ENCODE data around the gene SAMD3.
"Not testable (repeated sequence)": the region's sequence is repeated elsewhere in the genome, so short reads cannot be mapped to it uniquely, and the experiment has no call there.

SAMD3 gene

DNA sequence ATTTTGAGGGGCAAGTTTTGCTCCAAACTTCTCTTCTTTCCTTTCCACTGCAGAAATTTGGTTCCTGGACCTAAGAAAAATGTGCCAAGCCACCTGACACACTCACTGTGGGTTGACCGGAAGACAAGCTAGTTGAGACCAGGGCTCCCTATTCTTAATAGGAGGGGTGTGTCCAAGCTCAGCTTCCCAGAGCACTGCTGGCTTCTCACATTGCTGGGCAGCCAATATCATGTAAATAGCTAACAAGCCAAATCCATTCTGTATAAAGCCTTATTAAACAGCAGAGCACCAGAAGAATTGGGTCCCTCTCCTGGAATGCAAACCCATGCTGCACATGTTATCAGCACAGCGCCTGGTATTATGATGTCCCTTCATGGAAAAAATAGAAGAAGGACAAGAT lies 17.0 kb upstream of the SAMD3 start:
- ChIA-PET CTCF (no interaction called here), POLR2A (no interaction called here)
- no peak for DNase-seq (ENCODE audit: extremely low spot score)
- TF ChIP-seq ARNT (IDR thresholded peaks at IDR 0.05) (no peak), BHLHE40 (IDR thresholded peaks at IDR 0.05; ENCODE audit: borderline replicate concordance) (no peak), LEF1 (IDR thresholded peaks at IDR 0.05; ENCODE audit: borderline replicate concordance) (no peak), ZNF384 (IDR thresholded peaks at IDR 0.05) (no peak), ELF4 (IDR thresholded peaks at IDR 0.05) (no peak), L3MBTL2 (conservative IDR thresholded peaks at IDR 0.05) (no peak)

DNA sequence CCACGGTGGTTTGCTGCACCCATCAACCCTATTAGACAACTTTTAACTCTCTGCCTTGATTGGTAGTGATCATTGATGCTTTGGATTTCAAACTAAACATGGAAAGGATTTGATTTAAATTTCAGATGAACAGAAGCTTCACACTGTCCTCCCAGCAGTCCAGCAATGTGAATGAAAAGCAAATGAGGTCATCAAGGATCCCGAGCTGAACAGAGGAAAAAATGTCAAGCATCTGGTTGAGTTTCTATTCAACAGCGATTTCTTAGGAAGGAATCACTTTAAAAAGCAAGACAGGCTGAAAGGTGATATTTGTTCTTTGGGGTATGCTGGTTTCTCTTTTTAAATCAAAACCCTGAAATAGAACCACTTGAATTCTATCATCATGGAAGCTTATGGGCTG lies 10.6 kb upstream of the SAMD3 start:
- DNase-seq (ENCODE audit: extremely low spot score): no peak
- POLR2A ChIA-PET: no interaction called here
- CTCF ChIA-PET: no interaction called here
- TF ChIP-seq NFRKB (IDR thresholded peaks at IDR 0.05) (no peak), ZNF384 (IDR thresholded peaks at IDR 0.05) (no peak), ELF4 (IDR thresholded peaks at IDR 0.05) (no peak), ARNT (IDR thresholded peaks at IDR 0.05) (no peak), FOXK2 (IDR thresholded peaks at IDR 0.05) (no peak), FOXM1 (IDR thresholded peaks at IDR 0.05; ENCODE audit: borderline replicate concordance) (no peak), HDGF (IDR thresholded peaks at IDR 0.05; ENCODE audit: borderline replicate concordance) (no peak), SP1 (IDR thresholded peaks at IDR 0.05) (no peak), TARDBP (IDR thresholded peaks at IDR 0.05) (no peak), LEF1 (IDR thresholded peaks at IDR 0.05; ENCODE audit: borderline replicate concordance) (no peak), BHLHE40 (IDR thresholded peaks at IDR 0.05; ENCODE audit: borderline replicate concordance) (no peak)

DNA sequence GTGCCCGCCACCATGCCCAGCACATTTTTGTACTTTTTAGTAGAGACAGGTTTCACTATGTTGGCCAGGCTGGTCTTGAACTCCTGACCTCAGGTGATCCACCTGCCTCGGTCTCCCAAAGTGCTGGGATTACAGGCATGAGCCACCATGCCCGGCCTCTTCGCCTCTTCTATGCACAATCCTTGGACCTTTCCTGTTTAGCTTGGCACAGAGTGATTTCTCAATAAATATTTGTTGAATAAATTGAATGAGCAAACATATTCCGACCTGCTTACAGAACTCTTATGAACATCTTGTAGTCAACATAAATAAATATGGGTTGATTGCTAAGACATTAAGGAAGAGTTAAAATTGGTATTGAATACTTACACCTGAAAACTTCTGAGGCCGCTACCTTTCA lies 7.8 kb upstream of the SAMD3 start:
- CTCF ChIA-PET; DNase-seq (ENCODE audit: extremely low spot score); POLR2A ChIA-PET: not testable (repeated sequence)

DNA sequence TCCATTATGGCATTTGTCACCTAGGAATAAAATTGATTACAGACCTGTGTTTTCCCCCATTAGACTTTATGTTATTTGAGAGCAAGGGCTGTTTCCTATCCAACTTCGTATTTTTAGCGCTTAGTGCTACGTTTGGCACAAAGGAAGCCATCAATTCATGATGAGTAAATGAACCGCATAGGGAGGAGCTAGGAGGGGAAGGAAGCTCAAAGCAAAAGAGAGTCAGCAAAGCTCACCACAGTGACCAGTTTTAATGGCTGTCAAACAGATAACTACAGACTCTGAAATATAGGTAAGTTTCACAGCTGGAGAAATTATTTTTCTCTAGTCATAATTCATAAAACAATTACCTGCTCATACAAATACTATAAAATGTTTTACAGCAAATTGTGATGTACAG lies 6.9 kb upstream of the SAMD3 start:
- ChIA-PET CTCF (no interaction called here), POLR2A (no interaction called here)
- no peak for TF ChIP-seq ELF4 (IDR thresholded peaks at IDR 0.05)
- no peak for TF ChIP-seq BHLHE40 (IDR thresholded peaks at IDR 0.05; ENCODE audit: borderline replicate concordance)
- no peak for TF ChIP-seq SUZ12 (IDR thresholded peaks at IDR 0.05)
- no peak for TF ChIP-seq FOXM1 (IDR thresholded peaks at IDR 0.05; ENCODE audit: borderline replicate concordance)
- no peak for DNase-seq (ENCODE audit: extremely low spot score)

DNA sequence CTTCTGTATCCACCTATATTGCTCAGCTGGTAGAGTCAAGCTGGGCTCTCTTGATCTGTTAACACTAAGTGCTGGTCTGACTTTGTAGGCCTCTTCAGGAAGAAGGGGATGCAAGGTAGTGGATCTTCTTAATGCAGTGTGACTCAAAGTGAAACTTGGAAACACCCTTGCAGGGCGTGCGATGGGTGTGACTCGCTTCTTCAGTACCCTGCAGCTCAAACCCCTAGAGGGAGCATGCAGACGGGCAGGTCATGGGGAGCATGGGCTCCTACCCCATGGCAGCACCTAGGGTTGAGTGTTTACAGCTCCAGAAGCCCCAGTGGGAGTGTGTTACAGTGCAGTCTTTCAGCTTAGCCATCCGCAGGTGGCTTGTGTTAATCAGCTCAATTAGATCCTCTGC lies 757 bp upstream of the SAMD3 start:
- TF ChIP-seq ARNT (IDR thresholded peaks at IDR 0.05) (no peak), FOXM1 (IDR thresholded peaks at IDR 0.05; ENCODE audit: borderline replicate concordance) (no peak), NFRKB (IDR thresholded peaks at IDR 0.05) (no peak), HDGF (IDR thresholded peaks at IDR 0.05; ENCODE audit: borderline replicate concordance) (no peak), SUZ12 (IDR thresholded peaks at IDR 0.05) (no peak), FOXA1 (IDR thresholded peaks at IDR 0.05) (no peak), BHLHE40 (IDR thresholded peaks at IDR 0.05; ENCODE audit: borderline replicate concordance) (no peak), ELF4 (IDR thresholded peaks at IDR 0.05) (no peak), TARDBP (IDR thresholded peaks at IDR 0.05) (no peak), SP1 (IDR thresholded peaks at IDR 0.05) (no peak), FOXK2 (IDR thresholded peaks at IDR 0.05) (no peak), L3MBTL2 (conservative IDR thresholded peaks at IDR 0.05) (no peak), CTBP1 (IDR thresholded peaks at IDR 0.05; ENCODE audit: borderline replicate concordance) (no peak)
- POLR2A ChIA-PET: no interaction called here
- CTCF ChIA-PET: no interaction called here
- no peak for DNase-seq (ENCODE audit: extremely low spot score)

DNA sequence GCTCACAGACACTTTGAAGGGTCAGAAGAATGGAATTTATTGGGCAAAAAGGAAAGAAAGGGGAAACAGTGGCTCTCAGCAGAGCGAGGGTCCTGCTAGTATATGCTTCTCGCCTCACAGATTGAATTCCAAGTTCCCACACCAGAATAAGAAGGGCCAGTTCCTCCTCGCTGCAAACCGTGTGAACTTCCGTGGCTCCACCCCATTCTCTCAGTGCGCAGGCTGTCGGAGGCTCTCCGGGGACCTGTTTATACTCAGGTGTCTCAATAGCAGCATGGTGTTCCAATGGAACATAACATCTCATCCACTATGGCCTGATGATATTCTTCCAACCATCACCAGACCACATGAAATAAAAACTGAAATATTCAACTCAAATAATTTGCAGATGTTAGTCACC lies 4.6 kb downstream of the SAMD3 start:
- no peak for DNase-seq (ENCODE audit: extremely low spot score)
- TF ChIP-seq ARNT (IDR thresholded peaks at IDR 0.05) (no peak), SP1 (IDR thresholded peaks at IDR 0.05) (no peak), SUZ12 (IDR thresholded peaks at IDR 0.05) (no peak), ZNF384 (IDR thresholded peaks at IDR 0.05) (no peak), TARDBP (IDR thresholded peaks at IDR 0.05) (no peak), CTBP1 (IDR thresholded peaks at IDR 0.05; ENCODE audit: borderline replicate concordance) (no peak), NFRKB (IDR thresholded peaks at IDR 0.05) (no peak), HDGF (IDR thresholded peaks at IDR 0.05; ENCODE audit: borderline replicate concordance) (no peak), FOXA1 (IDR thresholded peaks at IDR 0.05) (no peak), LEF1 (IDR thresholded peaks at IDR 0.05; ENCODE audit: borderline replicate concordance) (no peak), FOXK2 (IDR thresholded peaks at IDR 0.05) (no peak), ELF4 (IDR thresholded peaks at IDR 0.05) (no peak), L3MBTL2 (conservative IDR thresholded peaks at IDR 0.05) (no peak), FOXM1 (IDR thresholded peaks at IDR 0.05; ENCODE audit: borderline replicate concordance) (no peak), BHLHE40 (IDR thresholded peaks at IDR 0.05; ENCODE audit: borderline replicate concordance) (no peak)
- TF ChIP-seq, protein P1, sequence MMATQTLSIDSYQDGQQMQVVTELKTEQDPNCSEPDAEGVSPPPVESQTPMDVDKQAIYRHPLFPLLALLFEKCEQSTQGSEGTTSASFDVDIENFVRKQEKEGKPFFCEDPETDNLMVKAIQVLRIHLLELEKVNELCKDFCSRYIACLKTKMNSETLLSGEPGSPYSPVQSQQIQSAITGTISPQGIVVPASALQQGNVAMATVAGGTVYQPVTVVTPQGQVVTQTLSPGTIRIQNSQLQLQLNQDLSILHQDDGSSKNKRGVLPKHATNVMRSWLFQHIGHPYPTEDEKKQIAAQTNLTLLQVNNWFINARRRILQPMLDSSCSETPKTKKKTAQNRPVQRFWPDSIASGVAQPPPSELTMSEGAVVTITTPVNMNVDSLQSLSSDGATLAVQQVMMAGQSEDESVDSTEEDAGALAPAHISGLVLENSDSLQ (IDR thresholded peaks at IDR 0.05): no peak
- ChIA-PET CTCF (no interaction called here), POLR2A (no interaction called here)

DNA sequence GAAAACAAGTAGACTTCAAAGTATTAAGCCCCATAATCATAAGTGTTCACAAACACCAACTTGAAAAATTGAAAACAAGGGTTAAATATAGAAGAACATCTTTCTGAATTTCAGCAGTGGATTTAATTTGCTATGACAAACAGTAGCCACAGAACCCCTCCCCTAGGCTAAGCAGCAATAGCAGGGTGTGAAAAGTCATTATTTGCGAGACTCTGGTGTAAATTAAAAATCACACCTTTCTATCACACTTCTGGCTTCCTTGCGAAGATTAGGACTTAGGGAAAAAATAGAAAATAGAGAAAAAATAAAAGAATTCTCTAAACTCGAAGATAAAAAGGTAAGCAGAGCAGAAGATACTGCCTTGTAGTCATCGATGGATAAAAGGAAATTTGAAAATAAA lies 6.1 kb downstream of the SAMD3 start:
- TF ChIP-seq BHLHE40 (IDR thresholded peaks at IDR 0.05; ENCODE audit: borderline replicate concordance) (no peak), LEF1 (IDR thresholded peaks at IDR 0.05; ENCODE audit: borderline replicate concordance) (no peak)
- ChIA-PET POLR2A (no interaction called here), CTCF (no interaction called here)

DNA sequence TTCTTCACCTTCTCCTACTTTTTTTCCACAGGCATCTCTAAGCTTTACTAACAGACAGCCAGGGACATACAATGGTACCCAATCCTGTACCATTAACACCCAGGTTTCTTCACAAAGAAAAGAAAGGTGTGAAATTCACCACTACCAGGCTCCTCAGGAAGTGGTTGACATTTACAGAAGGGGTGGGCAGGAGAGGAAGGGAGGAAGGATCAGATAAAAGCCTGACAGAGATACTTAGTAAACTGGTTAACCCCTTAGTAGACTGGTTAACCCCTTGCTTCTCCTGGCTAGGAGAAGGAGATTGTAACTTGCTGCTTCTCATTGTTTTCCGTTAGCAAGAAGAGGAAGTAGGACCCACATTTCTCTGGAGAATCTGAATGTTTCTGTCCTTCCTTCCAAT lies 7.2 kb downstream of the SAMD3 start:
- TF ChIP-seq BHLHE40 (IDR thresholded peaks at IDR 0.05; ENCODE audit: borderline replicate concordance) (no peak), CTBP1 (IDR thresholded peaks at IDR 0.05; ENCODE audit: borderline replicate concordance) (no peak), FOXK2 (IDR thresholded peaks at IDR 0.05) (no peak), NFRKB (IDR thresholded peaks at IDR 0.05) (no peak), SUZ12 (IDR thresholded peaks at IDR 0.05) (no peak), ARNT (IDR thresholded peaks at IDR 0.05) (no peak), SP1 (IDR thresholded peaks at IDR 0.05) (no peak), TARDBP (IDR thresholded peaks at IDR 0.05) (no peak), LEF1 (IDR thresholded peaks at IDR 0.05; ENCODE audit: borderline replicate concordance) (no peak)
- TF ChIP-seq, protein P1 (IDR thresholded peaks at IDR 0.05): no peak
- ChIA-PET POLR2A (no interaction called here), CTCF (no interaction called here)
- no peak for DNase-seq (ENCODE audit: extremely low spot score)

More for the DNA sequence above, 6.1 kb downstream of the SAMD3 start:
- no peak for DNase-seq (ENCODE audit: extremely low spot score)
